Measurements from ENCODE around the gene RABGGTA. TPM values are rescaled to one million over a fixed set of nuclear protein-coding genes. Genes with fewer than 3 reads are reported as not detected.
A peak's percentile ranks its signal among the peaks of the same experiment; 100 is the strongest.

Gene RABGGTA
- polyA plus RNA-seq, 3 donors = 34.5 to 125 (median 35.4) TPM

DNA sequence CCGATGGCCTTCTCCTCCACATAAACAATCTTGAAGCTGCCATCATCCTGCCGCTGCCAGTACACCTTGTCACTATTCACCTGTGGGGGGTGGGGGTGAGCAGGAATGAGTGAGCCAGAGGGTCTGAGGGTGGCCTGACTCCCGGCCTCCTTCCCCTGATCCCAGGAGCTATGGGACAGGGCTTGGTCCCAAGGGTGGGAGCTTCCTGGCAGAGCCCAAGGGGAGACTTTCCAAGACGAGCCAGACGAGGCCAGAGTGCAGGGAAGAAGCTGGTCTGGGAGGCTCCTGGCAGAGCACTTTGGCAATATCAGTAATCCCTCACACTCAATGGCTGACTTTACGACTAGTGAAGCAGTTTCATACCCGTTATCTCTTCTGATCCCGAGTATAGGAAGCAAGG lies 16.0 kb downstream of the RABGGTA start:
- Histone ChIP-seq H3K27ac (ENCODE audit: low read depth in 1 of 2, low read length in 2 of 2) (no peak overlapping the region), H3K4me1 (ENCODE audit: control insufficient read depth in 1 of 2, insufficient read depth in 2 of 2, low read length in 2 of 2) (peaks cover 0 to 7% of the 10 kb centered on the region in 2 donors), H3K9ac (ENCODE audit: insufficient read depth, low read length, poor library complexity, severe bottlenecking) (no peak overlapping the region), H3K79me2 (ENCODE audit: insufficient read depth, low read length) (no peaks in the 10 kb centered on the region), H3K4me2 (replicated peaks; ENCODE audit: extremely low read depth, low read length, poor library complexity, severe bottlenecking) (no peak overlapping the region), H3K27me3 (ENCODE audit: control insufficient read depth in 2 of 2, insufficient read depth in 2 of 2, low read length in 2 of 2) (no peaks in the 10 kb centered on the region), H3K9me3 (replicated peaks in 1 of 2; ENCODE audit: control insufficient read depth in 1 of 2, insufficient read depth in 1 of 2, low read length in 2 of 2) (no peaks in the 10 kb centered on the region), H3K36me3 (replicated peaks in 1 of 2; ENCODE audit: control insufficient read depth in 1 of 2, insufficient read depth in 2 of 2, low read length in 2 of 2) (peaks cover 46 to 82% of the 10 kb centered on the region in 2 donors), H2AFZ (ENCODE audit: insufficient read depth, low read depth, low read length, poor library complexity, severe bottlenecking) (no peak overlapping the region), H3K4me3 (replicated peaks in 1 of 3; ENCODE audit: low read depth in 2 of 3, low read length in 3 of 3) (no peak overlapping the region), H4K20me1 (ENCODE audit: insufficient read depth, low read length) (no peaks in the 10 kb centered on the region)
- Mint-ChIP-seq H3K9me3 (no peaks in the 10 kb centered on the region), H3K4me3 (no peak overlapping the region), H3K4me1 (peaks cover 8% of the 10 kb centered on the region), H3K27me3 (ENCODE audit: low read depth in 3 of 3) (peaks cover 0 to 2% (median 0%) of the 10 kb centered on the region in 3 donors), H3K36me3 (peaks cover 65 to 74% of the 10 kb centered on the region in 2 donors), H3K27ac (peak overlapping the region in 1 of 7 donors; percentile 6)
- WGBS (ENCODE audit: insufficient coverage) = 100% methylated on average over 3 of the region's 8 CpGs
- DNase-seq = no peak
- intact Hi-C loops (cut with micrococcal nuclease) = no loop called here
- TF ChIP-seq, protein P1, sequence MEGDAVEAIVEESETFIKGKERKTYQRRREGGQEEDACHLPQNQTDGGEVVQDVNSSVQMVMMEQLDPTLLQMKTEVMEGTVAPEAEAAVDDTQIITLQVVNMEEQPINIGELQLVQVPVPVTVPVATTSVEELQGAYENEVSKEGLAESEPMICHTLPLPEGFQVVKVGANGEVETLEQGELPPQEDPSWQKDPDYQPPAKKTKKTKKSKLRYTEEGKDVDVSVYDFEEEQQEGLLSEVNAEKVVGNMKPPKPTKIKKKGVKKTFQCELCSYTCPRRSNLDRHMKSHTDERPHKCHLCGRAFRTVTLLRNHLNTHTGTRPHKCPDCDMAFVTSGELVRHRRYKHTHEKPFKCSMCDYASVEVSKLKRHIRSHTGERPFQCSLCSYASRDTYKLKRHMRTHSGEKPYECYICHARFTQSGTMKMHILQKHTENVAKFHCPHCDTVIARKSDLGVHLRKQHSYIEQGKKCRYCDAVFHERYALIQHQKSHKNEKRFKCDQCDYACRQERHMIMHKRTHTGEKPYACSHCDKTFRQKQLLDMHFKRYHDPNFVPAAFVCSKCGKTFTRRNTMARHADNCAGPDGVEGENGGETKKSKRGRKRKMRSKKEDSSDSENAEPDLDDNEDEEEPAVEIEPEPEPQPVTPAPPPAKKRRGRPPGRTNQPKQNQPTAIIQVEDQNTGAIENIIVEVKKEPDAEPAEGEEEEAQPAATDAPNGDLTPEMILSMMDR (IDR thresholded peaks at IDR 0.05) = no peak

DNA sequence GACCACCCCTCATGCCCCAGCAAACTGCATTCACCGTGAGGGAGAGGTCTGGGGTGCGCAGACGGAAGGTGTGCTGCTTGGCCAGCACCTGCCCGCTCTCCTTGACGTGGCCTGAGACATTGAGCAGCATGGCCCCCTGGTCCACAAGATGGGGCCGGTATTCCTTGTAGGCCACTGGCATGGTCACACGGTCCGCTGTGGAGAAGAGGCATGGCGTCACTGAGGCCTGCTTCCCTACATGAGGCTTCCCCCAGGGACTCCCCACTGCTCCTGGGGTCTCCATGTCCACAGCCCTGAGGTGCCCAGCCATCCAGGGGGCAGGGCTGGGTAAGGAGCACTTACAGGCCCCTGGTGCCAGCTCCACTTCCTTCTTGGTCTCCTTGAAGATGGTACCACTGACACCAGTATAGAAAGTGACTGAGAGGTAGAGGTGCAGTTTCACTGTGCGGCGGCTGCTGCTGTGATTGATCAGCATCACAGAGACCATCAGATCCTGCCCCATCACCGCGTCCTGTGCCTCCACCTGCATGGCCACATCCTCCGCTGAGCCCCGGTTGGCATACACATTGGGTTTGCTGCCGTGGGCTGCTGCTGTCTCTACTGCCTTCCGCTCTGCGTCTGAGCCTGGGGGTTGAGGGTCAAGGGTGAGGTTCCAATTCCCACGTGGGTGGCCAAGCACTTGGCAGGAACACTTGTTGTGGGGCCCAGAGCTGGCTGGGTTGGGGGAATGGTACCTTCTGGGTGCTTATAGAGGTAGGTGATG lies 16.6 kb downstream of the RABGGTA start:
- Mint-ChIP-seq H3K9me3 (no peaks in the 10 kb centered on the region), H3K27me3 (ENCODE audit: low read depth in 3 of 3) (peaks cover 0 to 2% (median 0%) of the 10 kb centered on the region in 3 donors), H3K27ac (no peak overlapping the region), H3K4me1 (peaks cover 10% of the 10 kb centered on the region), H3K4me3 (no peak overlapping the region), H3K36me3 (peaks cover 65 to 72% of the 10 kb centered on the region in 2 donors)
- Histone ChIP-seq H3K9ac (ENCODE audit: insufficient read depth, low read length, poor library complexity, severe bottlenecking) (no peak overlapping the region), H4K20me1 (ENCODE audit: insufficient read depth, low read length) (no peaks in the 10 kb centered on the region), H3K27me3 (ENCODE audit: control insufficient read depth in 2 of 2, insufficient read depth in 2 of 2, low read length in 2 of 2) (no peaks in the 10 kb centered on the region), H3K4me1 (ENCODE audit: control insufficient read depth in 1 of 2, insufficient read depth in 2 of 2, low read length in 2 of 2) (peaks cover 0 to 8% of the 10 kb centered on the region in 2 donors), H3K4me2 (replicated peaks; ENCODE audit: extremely low read depth, low read length, poor library complexity, severe bottlenecking) (no peak overlapping the region), H3K9me3 (replicated peaks in 1 of 2; ENCODE audit: control insufficient read depth in 1 of 2, insufficient read depth in 1 of 2, low read length in 2 of 2) (no peaks in the 10 kb centered on the region), H3K36me3 (replicated peaks in 1 of 2; ENCODE audit: control insufficient read depth in 1 of 2, insufficient read depth in 2 of 2, low read length in 2 of 2) (peaks cover 40 to 78% of the 10 kb centered on the region in 2 donors), H3K79me2 (ENCODE audit: insufficient read depth, low read length) (no peaks in the 10 kb centered on the region), H3K4me3 (replicated peaks in 1 of 3; ENCODE audit: low read depth in 2 of 3, low read length in 3 of 3) (no peak overlapping the region), H3K27ac (ENCODE audit: low read depth in 1 of 2, low read length in 2 of 2) (no peak overlapping the region), H2AFZ (ENCODE audit: insufficient read depth, low read depth, low read length, poor library complexity, severe bottlenecking) (no peak overlapping the region)
- DNase-seq = no peak
- intact Hi-C loops (cut with micrococcal nuclease) = no loop called here
- WGBS (ENCODE audit: insufficient coverage) = 97% methylated on average over 17 of the region's 19 CpGs
- TF ChIP-seq, protein P1 (IDR thresholded peaks at IDR 0.05) = no peak
